GM23248 (cell line): ENCODE data around the gene TRIM62.

Experiments
- EZH2 ChIP-seq: fragments of 200-600 bp; sonication (generic); IDR thresholded peaks from 2 replicates; pipeline ENCODE4 v1.6.1; 2018; ENCODE audit warnings: antibody characterized with exemption, mild to moderate bottlenecking; ENCODE audit not compliant: insufficient read depth, poor library complexity, severe bottlenecking
- EZH2phosphoT487 ChIP-seq: fragments of 200-600 bp; sonication (generic); IDR thresholded peaks from 2 replicates; pipeline ENCODE4 v1.6.1; 2018; ENCODE audit warnings: antibody characterized with exemption, moderate library complexity, mild to moderate bottlenecking, low read depth; ENCODE audit not compliant: insufficient read depth

DNA sequence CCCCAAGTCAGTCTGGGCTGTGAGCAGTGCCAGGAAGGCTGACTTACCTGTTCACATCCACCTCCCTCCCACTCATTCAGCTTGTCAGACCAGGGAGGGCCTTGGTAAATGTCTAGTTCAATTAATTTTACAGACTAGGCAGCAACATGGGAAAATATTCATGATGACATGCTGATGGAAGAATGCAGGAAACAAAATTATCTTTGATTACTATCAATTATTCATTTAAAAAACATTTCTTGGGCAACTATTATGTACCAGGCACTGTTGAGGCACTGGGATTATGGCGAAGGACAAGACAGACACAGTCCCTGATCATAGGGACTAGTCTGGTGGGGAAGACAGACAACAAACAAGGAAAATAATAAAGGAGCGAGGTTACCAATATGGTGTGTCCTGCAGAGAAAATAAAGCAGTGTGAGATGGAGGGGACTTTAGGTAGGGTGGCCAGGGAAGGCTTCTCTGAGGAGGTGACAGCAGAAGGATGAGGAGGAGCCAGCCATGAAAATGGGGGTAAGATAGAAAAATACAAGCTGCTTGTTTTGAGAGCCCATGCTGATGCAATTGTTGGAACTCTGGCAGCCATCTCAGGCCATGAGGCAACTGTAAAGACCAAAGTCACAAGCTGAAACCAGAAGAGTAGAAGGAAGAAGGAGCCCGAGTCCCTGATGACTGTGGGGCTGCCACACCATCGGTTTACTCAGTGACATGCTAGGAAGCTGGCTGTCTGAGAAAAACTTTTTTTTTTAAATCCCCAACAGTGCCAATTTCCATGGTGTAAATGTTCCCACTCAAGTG is 14.0 kb downstream of the TRIM62 start:
- TF ChIP-seq EZH2: no peak
- no peak for TF ChIP-seq EZH2phosphoT487
